Left ventricle myocardium inferior (tissue), 1 donor: ENCODE data around the gene CELSR3. TPM values are rescaled to one million over a fixed set of nuclear protein-coding genes. Genes with fewer than 3 reads are reported as not detected.

Source experiments
- DNase-seq: peaks from one replicate; pipeline ENCODE4 v3.0.0-alpha.2; 2020
- H3K27ac ChIP-seq: fragments of 200-600 bp; replicated peaks from 2 replicates; pipeline ENCODE4 v1.8.0; 2021
- H3K27me3 ChIP-seq: fragments of 200-600 bp; 2 replicates; pipeline ENCODE4 v1.8.0; 2021; ENCODE audit warnings: low read depth
- H3K36me3 ChIP-seq: fragments of 200-600 bp; 2 replicates; pipeline ENCODE4 v1.8.0; 2021
- H3K4me1 ChIP-seq: fragments of 200-600 bp; 2 replicates; pipeline ENCODE4 v1.8.0; 2021
- H3K4me3 ChIP-seq: fragments of 200-600 bp; 2 replicates; pipeline ENCODE4 v1.8.0; 2021; ENCODE audit warnings: mild to moderate bottlenecking, moderate library complexity
- H3K9me3 ChIP-seq: fragments of 200-600 bp; replicated peaks from 2 replicates; pipeline ENCODE4 v1.8.0; 2021
- intact Hi-C: fragments of 100-400 bp; cut with micrococcal nuclease; formaldehyde crosslinking; loops from one replicate; pipeline ENCODE4 v1.11.0; 2022
- total RNA-seq: library from RNA; stranded (reverse); fragmentation: NEBNext Ultra II Directional; extraction: Animal tissue kit (Norgen Biotek cat#: 25700); gene quantifications from one replicate; pipeline ENCODE4 v1.2.1, GENCODE V29; 2021
- TF ChIP-seq, protein P1 (sequence below): fragments of 200-600 bp; IDR thresholded peaks from 2 replicates; pipeline ENCODE4 v1.8.0; 2021; ENCODE audit warnings: antibody characterized with exemption, mild to moderate bottlenecking, borderline replicate concordance
- donor health status: DM: no; HTN: yes; CAD: no; lungs with severe emphysema.

The CELSR3 gene
- total RNA-seq, 1 donor from 2014 or later: 0.14 TPM

DNA sequence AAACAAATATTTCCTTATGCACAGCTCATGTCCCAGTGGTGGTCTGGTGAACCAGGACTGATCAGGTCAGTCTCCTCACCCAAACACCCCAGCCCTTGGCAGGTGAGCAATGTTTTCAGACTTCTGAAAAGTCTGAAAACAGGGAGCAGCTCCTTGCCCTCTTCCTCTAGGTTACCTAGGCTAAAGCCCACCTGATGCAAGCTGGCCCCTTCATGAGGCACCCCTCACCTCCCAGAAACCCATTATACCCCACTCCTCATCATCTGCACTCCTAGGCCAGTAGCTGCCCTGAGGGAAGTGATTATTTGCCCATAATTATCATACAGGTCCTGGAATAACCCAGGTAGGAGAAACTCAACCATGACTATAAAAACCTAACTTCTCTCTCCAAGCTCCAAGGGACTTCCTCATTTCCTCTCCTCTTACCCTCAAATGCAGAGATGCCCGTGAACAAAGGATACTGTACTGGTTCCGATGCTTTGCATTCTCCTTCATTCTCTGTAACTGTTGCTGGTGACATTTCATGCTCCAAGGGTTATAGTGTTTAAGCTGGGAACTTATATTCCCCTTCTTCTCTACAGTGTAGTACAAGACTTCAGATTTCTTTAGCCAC lies 28.3 kb upstream of the CELSR3 start:
- Histone ChIP-seq H3K4me1 (peaks cover 62% of the 10 kb centered on the region), H3K27ac (no peak overlapping the region), H3K27me3 (no peaks in the 10 kb centered on the region), H3K4me3 (no peak overlapping the region), H3K9me3 (no peaks in the 10 kb centered on the region), H3K36me3 (peaks cover 82% of the 10 kb centered on the region)
- TF ChIP-seq, protein P1, sequence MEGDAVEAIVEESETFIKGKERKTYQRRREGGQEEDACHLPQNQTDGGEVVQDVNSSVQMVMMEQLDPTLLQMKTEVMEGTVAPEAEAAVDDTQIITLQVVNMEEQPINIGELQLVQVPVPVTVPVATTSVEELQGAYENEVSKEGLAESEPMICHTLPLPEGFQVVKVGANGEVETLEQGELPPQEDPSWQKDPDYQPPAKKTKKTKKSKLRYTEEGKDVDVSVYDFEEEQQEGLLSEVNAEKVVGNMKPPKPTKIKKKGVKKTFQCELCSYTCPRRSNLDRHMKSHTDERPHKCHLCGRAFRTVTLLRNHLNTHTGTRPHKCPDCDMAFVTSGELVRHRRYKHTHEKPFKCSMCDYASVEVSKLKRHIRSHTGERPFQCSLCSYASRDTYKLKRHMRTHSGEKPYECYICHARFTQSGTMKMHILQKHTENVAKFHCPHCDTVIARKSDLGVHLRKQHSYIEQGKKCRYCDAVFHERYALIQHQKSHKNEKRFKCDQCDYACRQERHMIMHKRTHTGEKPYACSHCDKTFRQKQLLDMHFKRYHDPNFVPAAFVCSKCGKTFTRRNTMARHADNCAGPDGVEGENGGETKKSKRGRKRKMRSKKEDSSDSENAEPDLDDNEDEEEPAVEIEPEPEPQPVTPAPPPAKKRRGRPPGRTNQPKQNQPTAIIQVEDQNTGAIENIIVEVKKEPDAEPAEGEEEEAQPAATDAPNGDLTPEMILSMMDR: no peak
- intact Hi-C loops: no loop called here
- no peak for DNase-seq

- TF ChIP-seq, protein P1: no peak
- H3K27ac ChIP-seq: no peak overlapping the region
- no peaks in the 10 kb centered on the region for H3K9me3 ChIP-seq
- no peaks in the 10 kb centered on the region for H3K27me3 ChIP-seq
- intact Hi-C loops: no loop called here
- H3K4me3 ChIP-seq: no peak overlapping the region
- DNase-seq: no peak
- peaks cover 59% of the 10 kb centered on the region for H3K4me1 ChIP-seq
- H3K36me3 ChIP-seq: peaks cover 72% of the 10 kb centered on the region
These were observed 26.7 kb upstream of the CELSR3 start for GRCh38 chr3:48689384-48689783.

GRCh38 chr3:48688737-48689075 lies 26.0 kb upstream of the CELSR3 start:
- H3K4me3 ChIP-seq: no peak overlapping the region
- no peaks in the 10 kb centered on the region for H3K9me3 ChIP-seq
- no peak for DNase-seq
- H3K4me1 ChIP-seq: peaks cover 58% of the 10 kb centered on the region
- intact Hi-C loops: no loop called here
- no peaks in the 10 kb centered on the region for H3K27me3 ChIP-seq
- H3K27ac ChIP-seq: no peak overlapping the region
- TF ChIP-seq, protein P1: no peak
- H3K36me3 ChIP-seq: peaks cover 66% of the 10 kb centered on the region

- H3K27ac ChIP-seq: peak overlapping the region; percentile 15
- peaks cover 58% of the 10 kb centered on the region for H3K4me1 ChIP-seq
- no peaks in the 10 kb centered on the region for H3K9me3 ChIP-seq
- H3K27me3 ChIP-seq: no peaks in the 10 kb centered on the region
- no peak for DNase-seq
- intact Hi-C loops: no loop called here
- TF ChIP-seq, protein P1: no peak
- peaks cover 60% of the 10 kb centered on the region for H3K36me3 ChIP-seq
- no peak overlapping the region for H3K4me3 ChIP-seq
These were observed 25.5 kb upstream of the CELSR3 start for GRCh38 chr3:48688032-48688736.

DNA sequence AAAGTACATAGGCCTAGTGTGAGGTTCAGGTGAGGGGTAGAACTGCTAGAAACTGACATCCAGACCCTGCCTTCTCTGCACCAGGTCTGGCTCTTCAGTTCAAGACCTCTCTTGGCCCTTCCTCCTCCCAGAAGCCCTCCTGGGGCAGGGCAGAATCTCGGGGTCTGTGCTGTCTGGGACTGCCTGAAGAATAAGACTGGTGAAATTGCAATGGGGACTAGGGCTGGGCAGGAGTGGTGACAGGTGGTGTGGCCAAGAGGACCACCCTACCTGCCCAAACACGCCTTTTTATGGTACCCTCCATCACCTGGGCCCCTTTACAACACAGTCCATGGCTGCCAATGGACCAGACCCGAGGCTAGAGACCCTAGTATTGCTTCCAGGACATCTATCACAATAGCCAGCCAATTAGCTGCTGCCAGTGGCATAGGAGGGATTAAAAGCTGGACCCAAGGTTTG lies 24.6 kb upstream of the CELSR3 start:
- Histone ChIP-seq H3K4me3 (no peak overlapping the region), H3K9me3 (no peaks in the 10 kb centered on the region), H3K4me1 (peaks cover 64% of the 10 kb centered on the region), H3K27me3 (no peaks in the 10 kb centered on the region), H3K27ac (peak overlapping the region; percentile 94), H3K36me3 (peaks cover 55% of the 10 kb centered on the region)
- intact Hi-C loops: no loop called here
- TF ChIP-seq, protein P1: no peak
- DNase-seq: no peak
